NCI-H345 (cell line): ENCODE results near the gene DDX11.
"Not testable (repeated sequence)": the region's sequence is repeated elsewhere in the genome, so short reads cannot be mapped to it uniquely, and the experiment has no call there.

Experiments used
- DNase-seq: peaks from one replicate; lab custom pipeline; 2025; lab: John Stamatoyannopoulos, UW

DDX11 gene

GRCh38 chr12:31073527-31074332 is at the start of gene DDX11:
Gene DDX11, plus strand, starts transcription at chr12:31073860. Its CDS starts 4,534 bp downstream, at chr12:31078394.
- peak; percentile 94 for DNase-seq

GRCh38 chr12:31026202-31026601 is 47.5 kb upstream of the DDX11 start:
- peak; percentile 89 for DNase-seq

DNA sequence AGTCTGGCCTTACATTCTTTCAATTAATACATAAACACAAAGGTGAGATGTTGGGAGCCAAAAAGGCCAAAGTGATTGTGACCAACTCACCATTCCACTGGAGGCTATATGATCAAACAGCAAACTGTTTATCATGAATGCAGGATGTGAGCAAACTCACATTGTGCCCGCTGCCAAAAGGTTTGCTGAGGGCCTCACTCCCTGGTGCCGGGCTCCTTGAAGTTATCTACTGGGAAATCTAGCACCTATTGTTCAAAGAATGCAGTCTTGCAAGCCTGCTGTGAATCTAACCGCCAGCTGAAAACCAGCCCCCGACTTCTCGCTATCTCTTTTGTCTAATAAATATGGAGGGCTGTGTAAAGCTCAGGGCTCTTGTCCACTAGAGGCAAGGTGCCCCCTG is 46.7 kb upstream of the DDX11 start:
- DNase-seq = not testable (repeated sequence)

DNA sequence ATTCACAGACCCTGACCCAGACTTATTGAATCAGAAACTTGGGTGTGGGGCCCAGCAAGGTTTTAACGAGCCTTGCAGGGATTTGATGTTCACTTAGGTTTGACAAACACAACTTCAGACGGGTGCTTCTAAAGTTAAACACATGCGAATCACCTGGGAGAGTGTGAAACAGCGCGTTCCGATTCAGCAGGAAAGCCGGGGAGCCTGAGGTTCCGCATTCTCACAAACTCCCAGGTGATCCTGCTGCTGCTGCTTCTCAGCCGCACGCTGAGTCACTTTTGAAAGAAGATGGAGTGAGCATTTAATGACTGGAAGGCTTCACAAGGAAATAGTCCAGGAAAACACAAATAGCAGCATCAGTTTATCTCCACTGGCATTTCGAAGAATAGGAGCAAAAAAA is 44.2 kb upstream of the DDX11 start:
- DNase-seq = no peak

DNA sequence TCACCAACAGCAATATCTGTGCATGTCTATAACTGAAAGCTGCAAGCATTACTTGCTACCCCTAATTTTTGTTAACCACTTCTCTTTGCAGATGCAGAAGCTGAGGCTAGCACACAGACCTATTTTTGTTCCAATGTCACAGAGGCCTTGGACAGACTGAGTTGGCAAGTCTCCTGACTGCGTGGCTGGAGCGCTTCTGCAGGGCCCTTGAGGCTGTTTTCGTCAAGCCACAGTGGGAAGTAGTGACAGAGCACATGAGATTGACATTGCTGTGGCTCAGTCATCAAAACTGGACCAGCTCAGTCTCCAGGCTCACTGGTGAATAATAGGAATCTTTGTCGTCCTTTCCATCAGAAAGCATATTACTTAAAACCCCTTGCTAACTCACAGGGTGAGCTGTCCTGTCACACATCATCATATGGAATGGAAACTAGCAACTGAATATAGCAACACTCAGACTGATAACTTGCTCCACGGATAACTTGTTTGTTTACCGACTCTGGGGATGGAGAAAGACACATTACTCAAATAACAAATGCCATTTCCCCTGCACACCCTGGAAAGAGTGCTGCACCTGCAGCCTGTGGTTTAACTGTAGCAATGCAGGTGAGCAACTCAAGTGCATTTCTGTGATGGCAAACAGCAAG is 43.6 kb upstream of the DDX11 start:
- DNase-seq = no peak

DNA sequence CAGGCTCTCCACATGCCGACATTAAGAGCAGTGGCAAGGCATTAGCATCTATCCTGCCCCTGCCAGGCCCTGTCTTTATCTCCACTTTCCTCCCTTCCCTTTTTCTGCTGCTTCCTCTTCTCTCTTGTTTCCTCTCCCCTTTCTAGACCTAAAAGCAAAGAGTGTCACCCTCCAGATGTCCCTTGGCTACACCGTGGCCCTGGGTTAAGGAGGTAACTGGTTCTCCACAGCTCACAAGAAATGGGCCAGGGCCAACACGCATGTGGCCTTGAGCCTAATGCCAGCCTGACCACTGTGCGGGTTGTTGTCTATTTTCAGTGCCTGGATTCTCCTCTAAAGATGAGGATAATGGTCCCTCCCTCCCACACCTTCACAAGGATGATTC is 41.7 kb upstream of the DDX11 start:
- DNase-seq = no peak

GRCh38 chr12:31033146-31033545 is 40.5 kb upstream of the DDX11 start:
- no peak for DNase-seq

DNA sequence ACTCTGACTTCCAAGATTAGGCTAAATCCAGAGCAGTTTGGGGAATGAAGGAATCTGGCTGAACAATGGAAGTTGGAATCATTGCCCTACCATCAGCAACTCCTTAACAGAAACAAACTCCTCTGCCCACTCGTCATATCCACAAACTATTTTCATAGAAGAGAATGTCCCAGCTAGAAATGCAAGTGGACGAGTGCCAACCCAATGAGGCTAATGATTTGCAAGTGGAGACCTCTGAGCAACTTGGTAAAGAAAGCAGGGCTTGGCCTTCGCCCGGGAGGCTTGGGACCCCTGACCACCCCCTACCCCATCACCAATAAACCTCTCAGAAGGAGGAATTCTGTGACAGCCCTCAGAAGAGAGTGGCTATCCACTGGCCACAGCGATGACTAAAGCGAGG is 40.0 kb upstream of the DDX11 start:
- no peak for DNase-seq

DNA sequence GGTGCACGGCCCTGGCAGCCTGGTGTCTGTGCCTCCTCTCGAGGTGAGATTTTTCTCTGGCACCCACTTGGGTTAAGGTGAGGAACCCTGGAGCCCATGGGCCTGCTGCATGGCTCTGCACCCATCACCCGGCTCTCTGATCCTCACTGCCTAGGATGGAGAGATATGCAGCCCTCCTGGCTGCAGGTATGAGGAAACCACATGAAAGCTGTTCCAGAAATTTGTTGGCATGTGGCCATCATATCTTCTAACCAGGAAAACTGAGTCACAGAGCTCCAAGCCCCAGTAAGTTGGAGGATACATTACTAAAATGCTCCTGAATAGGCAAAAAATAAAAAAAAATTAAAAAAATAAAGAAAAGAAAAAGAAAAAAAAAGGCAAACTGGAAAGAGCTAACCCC is 39.3 kb upstream of the DDX11 start:
- DNase-seq = no peak

GRCh38 chr12:31035226-31035625 is 38.4 kb upstream of the DDX11 start:
- no peak for DNase-seq

- no peak for DNase-seq
Measured at GRCh38 chr12:31035967-31036665, 37.5 kb upstream of the DDX11 start.

DNA sequence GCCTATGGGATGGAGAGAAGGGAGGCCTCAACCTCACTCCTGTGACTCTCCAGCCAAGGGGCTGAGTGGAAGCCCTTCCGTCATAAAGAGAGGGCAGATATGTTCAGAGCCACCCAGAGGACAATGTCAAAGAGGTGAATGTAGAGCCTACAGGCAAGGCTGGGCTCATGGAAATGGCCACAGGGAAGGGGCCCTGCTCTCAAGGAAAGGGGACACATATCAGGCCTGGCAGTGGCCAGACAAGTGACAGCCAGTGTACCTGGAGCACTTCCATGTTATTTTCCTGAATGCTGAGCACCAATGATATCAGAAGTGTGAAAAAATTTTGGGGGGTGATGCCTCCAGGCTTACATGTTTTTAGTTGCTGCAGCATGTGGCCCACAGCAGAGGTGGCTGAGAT is 36.6 kb upstream of the DDX11 start:
- DNase-seq = no peak

DNA sequence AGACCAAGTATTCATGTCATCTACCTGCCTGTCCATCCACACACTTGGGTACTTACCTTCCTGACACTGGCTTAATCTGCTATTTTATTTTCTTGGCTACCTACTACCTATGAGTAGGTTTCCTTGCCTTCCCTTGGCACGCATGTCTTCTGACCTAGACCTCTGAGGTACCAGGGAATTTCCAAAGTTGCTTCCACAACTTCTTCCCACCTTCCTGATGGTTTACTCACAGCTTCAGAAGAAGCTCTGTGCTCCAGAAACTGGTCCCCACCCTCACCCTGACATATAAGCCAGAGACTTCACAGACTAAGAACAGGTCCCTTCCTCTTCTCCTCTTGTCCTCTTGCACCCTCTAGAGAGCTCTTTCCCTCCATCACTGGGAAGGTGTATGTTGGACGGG is 35.7 kb upstream of the DDX11 start:
- no peak for DNase-seq

GRCh38 chr12:31041033-31041564 is 32.6 kb upstream of the DDX11 start:
- no peak for DNase-seq

- DNase-seq = not testable (repeated sequence)
Measured at GRCh38 chr12:31050143-31050542, 23.5 kb upstream of the DDX11 start.

GRCh38 chr12:31050548-31050947 is 23.1 kb upstream of the DDX11 start:
- DNase-seq = not testable (repeated sequence)

- not testable (repeated sequence) for DNase-seq
Measured at GRCh38 chr12:31051692-31052091, 22.0 kb upstream of the DDX11 start.

DNA sequence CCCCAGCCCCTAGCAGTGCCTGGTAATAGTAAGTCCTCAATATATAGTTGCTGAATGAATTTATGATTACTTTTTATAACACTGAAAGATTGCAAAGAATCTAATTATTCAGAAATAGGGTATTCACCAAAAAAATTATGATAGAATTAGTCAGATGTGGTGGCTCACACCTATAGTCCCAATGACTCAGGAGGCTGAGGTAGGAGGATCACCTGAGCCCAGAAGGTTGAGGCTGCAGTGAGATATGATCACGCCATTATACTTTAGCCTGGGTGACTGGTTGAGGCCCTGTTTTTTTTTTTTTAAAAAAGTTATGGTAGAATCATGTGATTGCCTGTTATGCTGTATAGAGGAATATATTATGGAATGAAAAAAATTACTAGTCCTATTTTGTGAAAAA is 21.5 kb upstream of the DDX11 start:
- DNase-seq = not testable (repeated sequence)

DNA sequence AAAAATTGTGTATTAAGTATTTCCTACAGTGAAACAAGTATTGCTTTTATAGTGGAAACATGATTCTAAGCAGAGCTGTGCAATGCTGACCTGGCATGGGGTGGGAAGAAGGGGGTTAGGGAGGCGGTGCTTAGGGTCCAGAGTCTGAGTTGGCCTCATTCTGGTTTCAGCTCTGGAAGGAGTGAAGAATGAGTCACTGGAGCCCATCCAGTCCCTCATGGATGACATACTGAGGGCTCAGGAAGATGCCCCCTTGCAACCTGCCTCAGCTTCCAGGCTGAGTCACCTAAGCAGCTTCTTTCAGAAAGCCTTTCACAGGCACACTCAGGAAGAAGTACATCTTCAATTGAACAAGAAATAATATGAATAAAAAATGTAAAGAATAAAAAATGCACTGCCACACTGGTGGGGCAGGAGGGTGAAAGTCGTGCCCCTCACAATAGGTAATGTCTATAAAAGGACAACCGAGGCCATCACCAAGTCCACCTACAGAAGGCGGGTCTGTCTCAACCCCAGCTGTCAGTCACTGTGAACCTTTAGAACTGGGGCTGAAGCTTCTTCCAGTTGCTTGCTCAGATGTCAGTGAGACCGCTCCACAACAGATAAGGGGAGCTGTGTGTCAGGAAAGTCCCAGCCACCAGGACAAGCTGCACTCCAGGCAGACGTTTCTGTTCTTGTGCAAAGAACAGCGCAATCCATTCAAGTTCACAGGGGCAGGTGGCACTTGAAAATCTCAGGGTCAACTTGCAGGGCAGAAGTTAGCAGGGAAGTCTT is 20.8 kb upstream of the DDX11 start:
- not testable (repeated sequence) for DNase-seq

DNA sequence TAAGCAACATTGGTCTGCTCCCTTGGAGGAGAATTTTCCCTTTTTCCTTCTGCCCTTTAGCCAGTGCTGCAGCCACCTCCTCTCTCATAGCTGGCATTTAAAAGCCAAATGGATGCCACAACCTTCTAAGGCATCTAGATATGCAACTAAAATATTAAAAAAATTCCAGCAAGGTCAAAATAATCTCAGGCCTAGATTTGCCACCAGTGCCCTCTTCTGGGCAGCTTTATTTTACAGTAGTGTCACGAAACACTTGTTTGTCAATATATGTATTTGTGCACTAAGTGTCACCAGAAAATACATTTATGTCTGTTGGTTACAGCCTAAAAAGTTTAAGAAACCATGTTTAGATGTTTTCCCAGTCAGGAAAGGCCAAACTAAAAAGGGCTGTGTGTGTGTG is 19.7 kb upstream of the DDX11 start:
- DNase-seq = not testable (repeated sequence)

DNA sequence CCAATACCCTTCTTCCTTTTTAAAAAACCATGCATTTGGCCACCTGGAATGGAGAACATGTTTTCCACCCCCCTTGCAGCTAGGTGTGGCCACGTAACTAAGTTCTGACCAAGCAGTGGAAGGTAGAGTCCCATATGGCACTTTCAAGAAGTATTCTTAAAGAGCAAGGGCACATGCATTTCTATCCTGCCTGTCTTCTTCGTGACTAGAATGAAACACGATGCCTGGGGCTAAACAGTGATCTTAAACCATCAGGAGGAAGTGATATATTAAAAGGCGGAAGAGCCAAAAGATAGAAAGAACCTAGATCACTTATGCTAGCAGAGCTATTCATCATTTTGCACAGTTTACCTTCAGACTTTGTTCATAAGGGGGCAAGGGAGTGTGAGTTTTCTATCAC is 16.0 kb upstream of the DDX11 start:
- no peak for DNase-seq

GRCh38 chr12:31066196-31066595 is 7.5 kb upstream of the DDX11 start:
- DNase-seq = not testable (repeated sequence)
